NCI-H1048 (cell line): ENCODE data around the gene ABLIM2.
A peak's percentile ranks its signal among the peaks of the same experiment; 100 is the strongest.

ENCODE experiments used
- DNase-seq: peaks from one replicate; lab custom pipeline; 2025; lab: John Stamatoyannopoulos, UW

Gene ABLIM2

DNA sequence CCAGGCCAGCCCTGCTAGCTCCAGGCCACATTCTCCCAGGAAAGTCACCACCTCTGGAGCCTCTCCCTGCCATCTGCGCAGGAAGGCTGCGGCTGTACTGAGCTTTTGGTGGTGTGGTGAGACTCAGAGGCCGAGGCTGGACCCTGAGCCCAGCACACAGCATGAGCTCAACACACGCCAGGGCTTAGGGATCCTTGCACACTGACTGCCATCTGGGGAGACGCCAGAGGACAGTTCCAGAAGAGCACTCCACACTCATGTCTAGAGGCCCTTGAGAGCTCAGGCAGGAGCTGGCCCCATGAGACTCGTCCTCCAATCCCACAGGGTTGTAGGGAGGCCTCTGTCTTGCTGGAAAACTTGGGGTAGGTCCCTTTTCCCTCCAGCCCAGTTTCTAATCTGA is 40.6 kb downstream of the ABLIM2 start:
- DNase-seq, result no peak

DNA sequence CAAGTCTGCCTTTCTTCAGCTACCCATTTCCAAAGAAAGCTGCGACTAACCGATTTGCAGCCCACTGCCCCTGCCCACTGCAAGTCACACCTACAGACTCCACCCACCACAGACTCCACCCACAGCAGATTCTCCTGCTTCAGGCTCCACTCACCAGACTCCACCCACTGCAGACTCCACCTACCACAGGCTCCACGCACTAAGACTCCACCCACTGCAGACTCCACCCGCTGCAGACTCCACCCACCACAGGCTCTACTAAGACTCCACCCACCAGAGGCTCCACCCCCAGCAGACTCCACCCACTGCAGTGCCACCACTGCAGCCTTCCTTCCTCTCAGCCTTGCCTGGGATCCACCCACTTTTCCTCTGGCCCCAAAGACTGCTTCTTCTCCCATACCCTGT is 41.3 kb downstream of the ABLIM2 start:
- peak; percentile 68 for DNase-seq

- DNase-seq, result no peak
Observed at GRCh38 chr4:8115916-8116315, 42.7 kb downstream of the ABLIM2 start.

DNA sequence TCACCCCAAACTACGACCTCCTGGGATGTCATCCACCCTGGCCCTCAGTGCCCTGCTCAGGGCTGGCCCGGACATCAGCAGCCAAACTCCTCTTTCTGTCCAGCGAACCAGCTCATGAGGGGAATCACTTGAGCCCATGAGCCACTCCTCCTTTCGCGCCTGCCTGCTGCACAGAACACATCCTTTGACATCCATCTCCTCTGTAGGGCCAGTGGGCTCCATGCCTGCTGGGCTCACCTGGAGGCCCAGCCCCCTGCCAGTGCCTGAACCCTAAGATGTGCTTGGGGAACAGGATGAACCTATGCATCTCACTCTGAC is 43.5 kb downstream of the ABLIM2 start:
- DNase-seq, result no peak

- no peak for DNase-seq
Observed at GRCh38 chr4:8114456-8115202, 44.0 kb downstream of the ABLIM2 start.

DNA sequence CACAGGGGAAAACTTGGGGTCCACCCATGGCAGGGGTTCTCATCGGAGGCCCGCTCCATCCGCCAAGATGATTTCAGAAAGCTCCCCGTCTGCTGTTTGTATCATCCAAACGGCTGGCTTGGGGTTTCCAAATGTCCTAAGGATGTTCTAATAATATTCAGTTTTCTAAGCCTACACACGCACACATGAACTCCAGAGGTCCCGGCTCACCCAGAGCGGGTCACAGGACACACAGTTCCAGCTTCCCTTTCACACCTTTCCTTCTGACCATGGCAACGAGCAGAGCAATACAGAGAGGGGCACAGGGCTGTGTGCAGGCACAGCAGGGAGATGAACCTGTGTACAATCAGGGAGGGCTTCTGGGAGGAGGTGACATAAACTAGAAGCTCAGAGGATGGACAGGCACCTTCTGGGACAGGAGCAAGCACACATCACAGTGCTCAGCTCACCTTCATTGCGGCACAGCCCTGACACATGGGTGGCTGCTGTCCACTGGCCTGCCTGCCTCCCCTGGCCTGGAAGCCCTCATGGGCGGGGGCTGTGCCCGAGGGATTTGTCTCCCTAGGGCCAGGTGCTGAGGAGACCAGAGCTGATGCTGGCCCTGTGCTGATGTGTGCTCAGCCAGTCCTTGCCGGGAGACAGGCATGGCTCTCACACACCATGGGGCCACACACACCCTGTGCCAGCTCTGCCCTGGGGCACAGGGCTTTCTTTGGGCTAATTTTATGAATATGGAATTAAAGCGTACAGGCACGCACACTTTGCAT is 44.8 kb downstream of the ABLIM2 start:
- no peak for DNase-seq

DNA sequence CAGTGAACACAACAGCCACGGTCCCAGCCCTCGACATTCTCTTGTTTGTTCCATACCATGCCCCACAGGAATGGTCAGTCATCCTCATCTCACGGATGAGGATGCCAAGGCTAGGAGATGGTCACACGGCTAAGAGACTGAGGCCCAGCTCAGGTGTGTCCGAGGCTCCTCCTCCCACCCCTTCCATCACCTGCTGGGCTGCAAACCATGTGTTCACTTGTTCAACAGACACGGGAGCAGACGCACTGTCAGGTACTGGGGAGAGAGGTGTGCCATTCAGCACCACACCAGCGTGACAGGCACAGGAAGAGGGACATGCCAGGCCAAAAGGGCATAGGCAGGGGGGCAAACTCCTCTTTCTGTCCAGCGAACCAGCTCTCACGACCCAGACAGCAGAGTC is 45.9 kb downstream of the ABLIM2 start:
- DNase-seq, result no peak

- DNase-seq, result no peak
Observed at GRCh38 chr4:8112036-8112576, 46.5 kb downstream of the ABLIM2 start.

DNA sequence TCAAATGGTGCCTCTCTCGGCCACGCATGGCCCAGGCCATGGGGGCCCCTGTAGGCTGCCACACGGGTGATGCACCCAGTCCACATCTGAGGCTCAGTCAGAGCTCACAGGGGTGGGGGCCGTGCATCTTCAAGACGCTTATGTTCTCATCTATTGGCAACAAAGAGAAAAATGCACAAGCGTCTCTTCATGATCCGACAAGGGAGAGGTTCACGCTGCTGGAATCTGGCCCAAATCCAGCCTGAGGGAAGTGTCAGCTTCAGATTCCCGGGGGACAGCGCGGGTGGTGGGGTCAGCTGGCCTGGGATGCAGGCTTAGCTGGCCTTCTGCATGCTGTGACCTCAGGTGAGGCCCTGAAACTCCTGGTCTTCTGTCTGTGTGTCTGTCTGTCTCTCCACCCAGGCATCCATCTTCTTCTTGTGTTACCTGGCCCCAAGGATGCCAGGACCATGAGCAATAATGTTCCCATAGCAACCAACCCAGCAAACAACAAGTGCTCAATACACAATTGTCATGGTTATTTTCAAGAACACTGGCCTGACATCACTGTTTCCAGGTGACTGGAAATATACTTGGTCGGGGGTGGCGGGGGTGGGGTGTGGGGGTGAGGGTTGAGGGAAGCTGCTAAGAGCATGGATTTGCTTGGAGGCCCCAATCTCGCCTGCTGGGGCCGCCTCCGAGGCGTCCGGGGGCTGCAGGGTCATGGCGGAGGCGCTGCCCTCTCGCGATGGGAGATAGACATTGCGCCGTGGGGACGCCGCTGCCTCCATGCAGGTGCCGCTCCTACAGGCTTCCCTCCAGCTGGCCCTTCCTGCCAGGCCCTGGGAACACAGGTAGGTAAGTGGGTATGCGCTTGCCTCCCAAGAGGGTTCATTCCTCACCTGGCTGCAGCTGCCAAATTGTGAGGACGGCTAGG is 48.3 kb downstream of the ABLIM2 start:
- no peak for DNase-seq

DNA sequence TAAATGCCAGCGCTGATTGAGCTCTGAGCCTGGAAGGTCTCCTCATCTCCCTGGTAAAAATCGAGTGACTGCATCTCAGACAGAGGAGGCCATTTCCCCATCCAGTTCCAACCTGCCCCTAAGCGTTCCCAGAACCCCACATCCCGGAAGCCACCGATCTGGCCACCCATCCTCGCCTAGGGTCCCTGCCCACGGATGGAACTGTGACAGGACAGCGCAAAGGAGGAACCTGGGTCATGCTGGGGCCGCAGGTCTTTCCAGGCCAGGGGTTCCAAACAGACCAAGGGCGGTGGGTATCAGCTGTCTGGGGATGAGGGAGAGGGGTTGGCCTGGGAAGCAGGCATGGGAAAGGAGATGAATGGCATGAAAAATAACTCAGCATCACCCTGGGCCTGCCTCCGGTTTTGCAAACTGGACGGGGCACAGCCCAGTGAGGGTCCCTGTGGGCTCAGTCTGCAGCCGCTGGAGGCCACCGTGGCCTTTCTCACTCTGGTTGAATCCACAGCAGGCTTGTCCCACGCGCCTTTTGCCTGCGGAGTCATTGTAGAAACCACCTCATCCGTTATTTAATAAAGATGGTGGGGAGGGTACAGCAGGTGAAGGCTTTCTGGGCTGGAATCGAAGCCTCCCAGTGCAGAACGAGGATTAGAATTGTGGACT is 49.1 kb downstream of the ABLIM2 start:
- DNase-seq, result no peak

- DNase-seq, result no peak
Observed at GRCh38 chr4:8108991-8109390, 49.6 kb downstream of the ABLIM2 start.

GRCh38 chr4:8108261-8108660 is 50.4 kb downstream of the ABLIM2 start:
- no peak for DNase-seq

DNA sequence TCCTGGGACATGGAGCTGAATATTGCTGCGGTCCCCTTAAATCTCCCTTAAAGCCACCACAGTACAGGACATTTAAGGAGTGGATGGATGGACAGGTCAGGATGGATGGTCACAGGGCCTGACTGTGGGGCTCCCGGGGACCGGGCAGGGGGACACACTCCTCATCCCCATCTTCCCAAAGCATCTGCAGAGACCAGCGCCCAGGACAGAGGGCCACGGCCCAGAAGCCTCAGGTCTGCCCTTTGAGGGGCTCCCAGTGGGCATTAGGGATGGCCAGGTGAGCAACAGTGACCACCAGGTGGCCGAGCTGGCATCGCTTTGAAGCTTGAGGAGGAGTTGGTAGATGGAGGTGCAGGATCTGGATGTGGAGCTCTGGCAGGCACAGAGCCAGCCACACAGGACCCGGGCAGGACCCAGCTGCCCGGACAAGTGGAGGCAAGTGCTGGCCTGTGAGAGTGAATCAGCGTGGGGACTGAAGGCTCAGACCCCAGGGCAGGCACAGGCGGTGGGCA is 51.4 kb downstream of the ABLIM2 start:
- no peak for DNase-seq

DNA sequence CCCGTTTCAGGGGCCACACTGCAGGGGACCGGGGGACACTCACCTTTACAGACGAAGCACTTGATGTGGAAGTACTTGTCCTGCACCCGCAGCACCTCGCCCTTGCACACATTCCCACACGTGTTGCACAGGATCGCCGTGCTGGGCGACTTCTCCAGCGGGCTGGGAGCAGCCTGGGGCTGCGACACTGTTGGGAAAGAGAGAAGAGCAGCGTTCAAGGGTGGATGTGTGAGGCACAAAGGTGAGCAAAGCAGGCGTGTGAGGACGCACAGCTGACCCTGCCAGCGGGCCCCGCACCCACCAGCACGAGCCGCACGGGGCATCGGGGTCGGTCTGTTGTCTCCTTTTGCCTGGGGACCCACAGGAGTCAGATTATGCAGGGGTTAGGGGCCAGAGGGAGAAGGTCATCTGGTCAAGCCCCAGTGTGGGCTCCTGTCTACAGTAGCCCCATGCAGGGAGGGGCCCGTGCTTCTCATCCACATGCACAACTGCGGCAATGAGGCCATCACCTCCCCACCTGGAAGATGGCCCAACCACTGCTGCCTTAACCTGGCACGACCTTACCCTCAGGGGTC is 52.1 kb downstream of the ABLIM2 start:
- no peak for DNase-seq

GRCh38 chr4:8105306-8106100 is 53.1 kb downstream of the ABLIM2 start:
- no peak for DNase-seq

DNA sequence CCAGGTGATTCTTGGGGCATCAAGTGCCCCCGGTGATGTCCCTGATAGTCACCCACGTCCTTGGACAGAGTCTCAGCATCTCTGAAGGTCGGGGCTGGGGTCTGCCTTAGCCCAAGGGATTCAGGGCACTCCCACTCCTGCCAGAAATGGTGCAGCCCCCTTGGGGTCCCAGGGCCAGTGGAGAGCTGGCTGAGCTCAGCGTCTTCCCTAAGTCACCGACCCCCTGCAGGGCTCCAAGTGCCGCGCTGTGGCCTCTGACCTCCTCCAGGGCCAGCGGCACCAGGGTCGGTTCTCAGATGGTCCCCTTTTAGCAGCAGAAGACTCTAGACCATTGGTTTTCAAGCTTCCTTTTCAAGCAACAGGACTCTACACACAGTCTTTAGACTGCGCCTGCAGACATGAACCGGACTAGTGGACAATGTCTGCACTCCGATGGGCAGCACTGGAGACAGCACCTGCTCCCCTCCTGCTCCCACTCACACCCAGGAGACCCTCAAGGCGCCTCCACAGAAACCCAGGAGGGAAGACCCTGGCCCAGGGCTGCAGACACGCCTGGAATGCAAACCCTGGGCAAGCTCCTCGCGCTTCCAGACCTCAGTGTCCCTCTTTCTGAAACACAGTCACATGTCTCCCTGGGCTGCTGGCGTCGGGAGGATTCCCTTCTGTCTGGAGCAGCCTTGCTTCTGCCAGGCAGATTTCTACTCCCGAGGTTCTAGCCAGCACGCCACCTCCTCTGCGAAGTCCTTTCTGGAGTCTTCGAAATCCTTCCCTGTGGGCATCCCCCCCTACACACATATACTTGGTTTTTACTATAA is 53.9 kb downstream of the ABLIM2 start:
- DNase-seq, result no peak

- DNase-seq, result no peak
Observed at GRCh38 chr4:8103421-8104390, 54.9 kb downstream of the ABLIM2 start.

DNA sequence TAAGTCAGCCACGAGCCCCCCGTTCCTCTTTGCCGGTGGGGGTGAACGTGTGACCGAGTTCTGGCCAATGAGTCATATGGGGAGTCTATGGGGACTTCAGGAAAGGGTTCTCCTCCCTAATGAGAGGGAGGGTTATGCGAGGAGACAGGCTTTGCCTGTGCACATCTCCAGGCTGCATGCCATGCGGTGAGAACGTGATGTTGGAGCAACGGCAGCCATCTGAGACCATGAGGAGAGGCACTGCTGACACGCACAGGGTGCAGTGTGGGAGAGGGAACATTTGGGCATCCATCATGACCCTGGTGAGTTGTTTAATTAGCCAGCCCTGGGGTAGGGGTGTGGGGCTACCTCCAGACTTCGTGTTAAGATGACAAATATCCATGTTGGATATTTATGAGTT is 55.8 kb downstream of the ABLIM2 start:
- DNase-seq, result no peak

DNA sequence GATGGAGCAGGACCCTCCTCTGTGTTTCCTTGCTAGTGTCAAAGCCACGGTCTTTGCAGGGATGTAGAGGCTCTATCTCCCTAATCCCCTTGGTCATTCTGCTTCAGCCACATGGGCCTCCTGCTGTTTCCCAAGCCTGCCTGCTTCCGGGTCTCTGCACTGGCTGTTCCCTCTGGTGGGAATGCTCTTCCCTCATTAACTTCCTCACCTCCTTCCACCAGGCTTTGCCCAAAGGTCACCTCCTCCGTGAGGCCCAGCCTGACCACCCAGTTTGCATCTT is 56.6 kb downstream of the ABLIM2 start:
- no peak for DNase-seq
